ENCODE results near the gene ATP8B1.

The ATP8B1 gene

DNA sequence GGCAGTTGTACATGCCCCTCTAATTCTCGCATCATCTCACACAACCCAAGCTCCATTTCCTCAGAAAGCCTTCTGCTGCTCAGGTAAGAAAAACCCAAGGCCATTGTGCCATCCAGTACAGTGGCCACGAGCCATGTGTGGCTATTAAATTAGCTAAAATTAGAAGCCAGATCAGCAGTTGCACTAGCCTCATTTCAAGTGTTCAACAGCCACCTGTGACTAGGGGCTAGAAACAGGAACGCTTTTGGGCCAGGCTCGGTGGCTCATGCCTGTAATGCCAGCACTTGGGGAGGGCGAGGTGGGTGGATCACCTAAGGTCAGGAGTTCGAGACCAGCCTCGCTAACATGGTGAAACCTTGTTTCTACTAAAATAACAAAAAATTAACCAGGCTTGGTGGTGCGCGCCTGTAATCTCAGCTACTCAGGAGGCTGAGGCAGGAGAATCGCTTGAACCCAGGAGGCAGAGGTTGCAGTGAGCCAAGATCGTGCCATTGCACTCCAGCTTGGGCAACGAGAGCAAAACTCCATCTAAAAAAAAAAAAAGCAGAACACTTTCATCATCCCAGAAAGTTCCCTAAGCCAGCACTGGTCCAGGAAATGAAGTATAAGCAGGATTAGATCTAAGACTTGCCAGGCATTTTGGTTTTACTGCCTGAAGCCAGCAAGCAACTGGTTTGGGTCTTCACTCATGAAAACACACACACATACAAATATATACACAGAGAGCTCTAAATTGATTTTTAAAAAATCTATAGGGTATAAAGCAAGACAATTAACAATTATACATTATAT, 35.7 kb downstream of the ATP8B1 start:
- DNase-seq (ENCODE audit: low spot score) (no peak), ATAC-seq (ENCODE audit: low read depth) (no peak)
- no peaks in the 10 kb centered on the region for H3K27me3 ChIP-seq (ENCODE audit: insufficient read depth, poor library complexity, severe bottlenecking)
- no peak for TF ChIP-seq CTCF (IDR thresholded peaks at IDR 0.05; ENCODE audit: poor library complexity, severe bottlenecking)
- no peak overlapping the region for H3K27ac ChIP-seq (ENCODE audit: poor library complexity, severe bottlenecking)
- no peaks in the 10 kb centered on the region for H3K36me3 ChIP-seq (ENCODE audit: low read depth)
- no peaks in the 10 kb centered on the region for H3K9me3 ChIP-seq (ENCODE audit: severe bottlenecking)
- H3K4me3 ChIP-seq (ENCODE audit: severe bottlenecking), result no peak overlapping the region
- peaks cover 24% of the 10 kb centered on the region for H3K4me1 ChIP-seq (ENCODE audit: insufficient read depth, poor library complexity, severe bottlenecking)

GRCh38 chr18:57764995-57765394, 38.1 kb downstream of the ATP8B1 start:
- Histone ChIP-seq H3K36me3 (ENCODE audit: low read depth) (no peaks in the 10 kb centered on the region), H3K27ac (ENCODE audit: poor library complexity, severe bottlenecking) (no peak overlapping the region), H3K4me1 (ENCODE audit: insufficient read depth, poor library complexity, severe bottlenecking) (peaks cover 5% of the 10 kb centered on the region), H3K9me3 (ENCODE audit: severe bottlenecking) (no peaks in the 10 kb centered on the region), H3K4me3 (ENCODE audit: severe bottlenecking) (no peak overlapping the region), H3K27me3 (ENCODE audit: insufficient read depth, poor library complexity, severe bottlenecking) (no peaks in the 10 kb centered on the region)
- no peak for DNase-seq (ENCODE audit: low spot score)
- ATAC-seq (ENCODE audit: low read depth), result no peak
- no peak for TF ChIP-seq CTCF (IDR thresholded peaks at IDR 0.05; ENCODE audit: poor library complexity, severe bottlenecking)

- Histone ChIP-seq H3K27me3 (ENCODE audit: insufficient read depth, poor library complexity, severe bottlenecking) (no peaks in the 10 kb centered on the region), H3K4me1 (ENCODE audit: insufficient read depth, poor library complexity, severe bottlenecking) (peaks cover 3% of the 10 kb centered on the region), H3K36me3 (ENCODE audit: low read depth) (no peaks in the 10 kb centered on the region), H3K4me3 (ENCODE audit: severe bottlenecking) (no peak overlapping the region), H3K9me3 (ENCODE audit: severe bottlenecking) (no peaks in the 10 kb centered on the region), H3K27ac (ENCODE audit: poor library complexity, severe bottlenecking) (no peak overlapping the region)
- ATAC-seq (ENCODE audit: low read depth), result no peak
- no peak for DNase-seq (ENCODE audit: low spot score)
- TF ChIP-seq CTCF (IDR thresholded peaks at IDR 0.05; ENCODE audit: poor library complexity, severe bottlenecking), result no peak
Observed at GRCh38 chr18:57764087-57764486, 39.0 kb downstream of the ATP8B1 start.

GRCh38 chr18:57762686-57763085, 40.4 kb downstream of the ATP8B1 start:
- no peak overlapping the region for H3K27ac ChIP-seq (ENCODE audit: poor library complexity, severe bottlenecking)
- H3K36me3 ChIP-seq (ENCODE audit: low read depth), result no peaks in the 10 kb centered on the region; the same call in 1 of the 2 replicates
- TF ChIP-seq CTCF (IDR thresholded peaks at IDR 0.05; ENCODE audit: poor library complexity, severe bottlenecking), result no peak
- no peaks in the 10 kb centered on the region for H3K4me1 ChIP-seq (ENCODE audit: insufficient read depth, poor library complexity, severe bottlenecking)
- no peaks in the 10 kb centered on the region for H3K27me3 ChIP-seq (ENCODE audit: insufficient read depth, poor library complexity, severe bottlenecking)
- ATAC-seq (ENCODE audit: low read depth) (no peak), DNase-seq (ENCODE audit: low spot score) (no peak)
- H3K9me3 ChIP-seq (ENCODE audit: severe bottlenecking), result no peaks in the 10 kb centered on the region
- no peak overlapping the region for H3K4me3 ChIP-seq (ENCODE audit: severe bottlenecking)

DNA sequence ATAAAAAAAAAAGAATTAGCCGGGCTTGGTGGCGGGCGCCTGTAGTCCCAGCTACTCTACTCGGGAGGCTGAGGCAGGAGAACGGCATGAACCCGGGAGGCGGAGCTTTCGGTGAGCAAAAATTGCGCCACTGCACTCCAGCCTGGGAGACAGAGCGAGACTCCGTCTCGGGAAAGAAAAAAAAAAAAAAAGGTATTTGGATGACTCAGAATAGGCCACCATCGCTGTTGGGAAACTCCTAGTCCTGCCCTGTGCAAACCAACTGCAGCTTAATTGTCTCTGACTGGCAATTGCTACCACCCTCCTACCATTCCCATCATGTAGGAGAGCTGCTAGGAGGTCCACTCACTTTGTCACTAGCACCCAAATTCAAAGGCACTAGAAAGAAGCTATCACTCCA, 43.5 kb downstream of the ATP8B1 start:
- TF ChIP-seq CTCF (IDR thresholded peaks at IDR 0.05; ENCODE audit: poor library complexity, severe bottlenecking), result no peak
- no peak overlapping the region for H3K27ac ChIP-seq (ENCODE audit: poor library complexity, severe bottlenecking)
- H3K36me3 ChIP-seq (ENCODE audit: low read depth), result no peaks in the 10 kb centered on the region; the same call in 1 of the 2 replicates
- ATAC-seq (ENCODE audit: low read depth) (no peak), DNase-seq (ENCODE audit: low spot score) (no peak)
- no peak overlapping the region for H3K4me3 ChIP-seq (ENCODE audit: severe bottlenecking)
- no peaks in the 10 kb centered on the region for H3K9me3 ChIP-seq (ENCODE audit: severe bottlenecking)
- no peaks in the 10 kb centered on the region for H3K27me3 ChIP-seq (ENCODE audit: insufficient read depth, poor library complexity, severe bottlenecking)
- no peaks in the 10 kb centered on the region for H3K4me1 ChIP-seq (ENCODE audit: insufficient read depth, poor library complexity, severe bottlenecking)
